HepG2 (cell line): ENCODE data around the gene LCE1E. TPM values are rescaled to one million over a fixed set of nuclear protein-coding genes. Genes with fewer than 3 reads are reported as not detected.

ENCODE experiments used
- ATAC-seq: fragments of 200-7000 bp; cut with Tn5 transposase; 3 replicates; pipeline ENCODE4 v1.9.1; 2020; ENCODE audit warnings: mild to moderate bottlenecking, moderate library complexity
- BruUV-seq: library from RNA; stranded (reverse); fragments of 400-500 nt; replicated peaks from 2 replicates; lab custom pipeline; 2021; lab: Mats Ljungman, UMichigan
- CTCF ChIA-PET: fragments of 300-600 bp; formaldehyde crosslinking; extraction: SDS; loops from one replicate; lab custom pipeline; 2021; ENCODE audit warnings: low total read pairs, inconsistent platforms, low intra/inter-chr PET ratio; lab: Yijun Ruan, JAX
- POLR2A ChIA-PET: fragments of 350-600 bp; sonication (Branson Sonifier 250); formaldehyde crosslinking; loops from one replicate; lab custom pipeline; 2020; ENCODE audit warnings: antibody characterized with exemption, inconsistent platforms; lab: Yijun Ruan, JAX
- DNase-seq: peaks from one replicate; pipeline ENCODE4 v3.0.0-alpha.2; 2015; ENCODE audit warnings: low spot score
- FAIRE-seq: peaks from 3 replicates; lab custom pipeline; 2011; peaks lifted over from hg19 to GRCh38; lab: Jason Lieb, UNC
- H2AFZ ChIP-seq: one replicate; pipeline ENCODE4 v1.6.1; 2011; ENCODE audit warnings: low read length, inconsistent platforms
- H3K27ac ChIP-seq: fragments of 300-600 bp; 3 replicates; pipeline ENCODE4 v1.8.0; 2011; ENCODE audit warnings: mixed run types, mild to moderate bottlenecking, mixed read lengths, low read length, inconsistent platforms; ENCODE audit not compliant: insufficient read depth; ENCODE audit errors: extremely low read length
- H3K27me3 ChIP-seq, 2 experiments: fragments of 200-600 bp in 1 of 2; 2 replicates in 1 of 2; 3 replicates in 1 of 2; pipeline versions ENCODE4 v1.6.0 to v1.8.0; 2011; ENCODE audit warnings: low read length in 2 of 2, mild to moderate bottlenecking in 2 of 2, moderate library complexity in 2 of 2, inconsistent platforms in 1 of 2; ENCODE audit not compliant: insufficient read depth in 2 of 2, control insufficient read depth in 1 of 2
- H3K36me3 ChIP-seq, 2 experiments: fragments of 200-600 bp in 1 of 2; replicated peaks in 1 of 2; 2 replicates in 1 of 2; 3 replicates in 1 of 2; pipeline versions ENCODE4 v1.5.1 to v1.8.0; 2011; ENCODE audit warnings: low read length in 2 of 2, inconsistent platforms in 1 of 2; ENCODE audit not compliant: insufficient read depth in 2 of 2, control insufficient read depth in 1 of 2
- H3K4me1 ChIP-seq: 2 replicates; pipeline ENCODE4 v1.5.1; 2012; ENCODE audit warnings: low read length, inconsistent platforms; ENCODE audit not compliant: insufficient read depth
- H3K4me2 ChIP-seq: 2 replicates; pipeline ENCODE4 v1.6.0; 2011; ENCODE audit warnings: low read depth, low read length, inconsistent platforms
- H3K4me3 ChIP-seq, 3 experiments: fragments of 200-600 bp in 1 of 3; sonication (generic), shearing (Covaris generic) in 1 of 3; replicated peaks in 1 of 3; 2 replicates each; pipeline ENCODE4 v1.5.1; 2011 to 2016; ENCODE audit warnings: low read length in 3 of 3, inconsistent platforms in 2 of 3, low read depth in 2 of 3, mild to moderate bottlenecking in 2 of 3, control low read depth in 1 of 3, mixed read lengths in 1 of 3; ENCODE audit not compliant: insufficient read depth in 1 of 3
- H3K79me2 ChIP-seq: one replicate; pipeline ENCODE4 v1.6.1; 2011; ENCODE audit warnings: low read length, inconsistent platforms; ENCODE audit not compliant: insufficient read depth
- H3K9ac ChIP-seq: 2 replicates; pipeline ENCODE4 v1.6.0; 2011; ENCODE audit warnings: mild to moderate bottlenecking, low read depth, low read length, inconsistent platforms; ENCODE audit not compliant: insufficient read depth
- H3K9me3 ChIP-seq: 2 replicates; pipeline ENCODE4 v1.5.1; 2012; ENCODE audit warnings: mild to moderate bottlenecking, low read length
- H4K20me1 ChIP-seq: 2 replicates; pipeline ENCODE4 v1.6.0; 2011; ENCODE audit warnings: inconsistent platforms, mild to moderate bottlenecking, low read length, moderate library complexity; ENCODE audit not compliant: insufficient read depth
- GABPA ChIP-seq, 2 experiments: IDR thresholded peaks; 2 replicates each; pipeline ENCODE4 v1.6.1; 2011 to 2016; ENCODE audit warnings: low read depth in 2 of 2, low read length in 1 of 2, missing biosample characterization in 1 of 2, missing genetic modification characterization in 1 of 2
- HNF1A ChIP-seq, 2 experiments: sonication (generic) in 1 of 2; formaldehyde crosslinking in 1 of 2; IDR thresholded peaks; 2 replicates each; pipeline versions ENCODE4 v1.4.0 to v1.6.1; 2016 to 2020; ENCODE audit warnings: borderline replicate concordance in 1 of 2, low read depth in 1 of 2, mild to moderate bottlenecking in 1 of 2, missing genetic modification reagents in 1 of 2
- HNF1B ChIP-seq: sonication (generic); formaldehyde crosslinking; IDR thresholded peaks from 2 replicates; pipeline ENCODE4 v1.5.1; 2020; ENCODE audit warnings: mild to moderate bottlenecking, moderate library complexity, missing genetic modification reagents
- MAF1 ChIP-seq: sonication (generic); formaldehyde crosslinking; IDR thresholded peaks from 2 replicates; pipeline ENCODE4 v1.5.0; 2020; ENCODE audit warnings: missing genetic modification reagents, borderline replicate concordance
- NR2C2 ChIP-seq: sonication (generic); formaldehyde crosslinking; IDR thresholded peaks from 2 replicates; pipeline ENCODE4 v1.4.0; 2020; ENCODE audit warnings: missing genetic modification reagents, mild to moderate bottlenecking, moderate library complexity, borderline replicate concordance
- NR2F6 ChIP-seq, 2 experiments: IDR thresholded peaks; 2 replicates each; pipeline ENCODE4 v1.6.1; 2016; ENCODE audit warnings: antibody characterized with exemption in 1 of 2, mild to moderate bottlenecking in 1 of 2
- SOX6 ChIP-seq, 2 experiments: fragments of 450-650 bp in 1 of 2; sonication (generic) in 1 of 2; formaldehyde crosslinking in 1 of 2; IDR thresholded peaks; 2 replicates each; pipeline versions ENCODE4 v1.4.0 to v1.6.1; 2017 to 2020; ENCODE audit warnings: antibody characterized with exemption in 1 of 2, mild to moderate bottlenecking in 1 of 2, missing genetic modification reagents in 1 of 2
- TARDBP ChIP-seq: sonication (generic); formaldehyde crosslinking; IDR thresholded peaks from 2 replicates; pipeline ENCODE4 v1.8.0; 2022; ENCODE audit warnings: mild to moderate bottlenecking, missing genetic modification reagents
- ZNF580 ChIP-seq: IDR thresholded peaks from 2 replicates; pipeline ENCODE4 v1.6.1; 2016; ENCODE audit warnings: low read depth, borderline replicate concordance
- WGBS: methylation state at CpG from one replicate; pipeline ENCODE4 v1.1.6; 2017; ENCODE audit warnings: low lambda C conversion rate; 5-methylcytosine and 5-hydroxymethylcytosine counted together
- in situ Hi-C: cut with HindIII; loops from 2 replicates; pipeline ENCODE4 v1.10.0; 2017; ENCODE audit warnings: low pct_unique_long_range_greater_than_20kb; ENCODE audit not compliant: extremely low pct_ligation_motif_present
- intact Hi-C: fragments of 100-400 bp; cut with micrococcal nuclease; formaldehyde crosslinking; loops from one replicate; pipeline ENCODE4 v1.10.0; 2022; ENCODE audit not compliant: unreplicated experiment
- polyA plus RNA-seq, 8 experiments: library from polyadenylated mRNA; depleted of rRNA in 3 of 8; stranded (reverse) in 7 of 8; unstranded in 1 of 8; fragments of >200 nt; fragmentation: Illumina TruSeq in 4 of 8; extraction: Trizol in 4 of 8; gene quantifications; 2 replicates each; pipeline versions ENCODE4 v1.2.1 to v1.2.3, GENCODE V29; 2011 to 2016; ENCODE audit warnings: low read depth in 4 of 8, missing spikeins in 1 of 8, mixed read lengths in 1 of 8; ENCODE audit not compliant: insufficient read depth in 1 of 8
- total RNA-seq, 5 experiments: library from RNA; depleted of rRNA; stranded (reverse); fragments of >200 nt; fragmentation: Illumina TruSeq; extraction: Trizol; gene quantifications; 2 replicates each; pipeline ENCODE4 v1.2.3, GENCODE V29; 2016; ENCODE audit warnings: low read depth in 1 of 5
- TF ChIP-seq, protein P1 (sequence below): IDR thresholded peaks from 2 replicates; pipeline ENCODE4 v1.4.0; 2020; ENCODE audit warnings: mild to moderate bottlenecking, missing genetic modification reagents

Gene LCE1E
- total and polyA plus RNA-seq, 2 of the 13 experiments (the other 11 are each of a cell fraction or from before 2014, with no cell fraction given) = 0.12 TPM; not detected in 1

DNA sequence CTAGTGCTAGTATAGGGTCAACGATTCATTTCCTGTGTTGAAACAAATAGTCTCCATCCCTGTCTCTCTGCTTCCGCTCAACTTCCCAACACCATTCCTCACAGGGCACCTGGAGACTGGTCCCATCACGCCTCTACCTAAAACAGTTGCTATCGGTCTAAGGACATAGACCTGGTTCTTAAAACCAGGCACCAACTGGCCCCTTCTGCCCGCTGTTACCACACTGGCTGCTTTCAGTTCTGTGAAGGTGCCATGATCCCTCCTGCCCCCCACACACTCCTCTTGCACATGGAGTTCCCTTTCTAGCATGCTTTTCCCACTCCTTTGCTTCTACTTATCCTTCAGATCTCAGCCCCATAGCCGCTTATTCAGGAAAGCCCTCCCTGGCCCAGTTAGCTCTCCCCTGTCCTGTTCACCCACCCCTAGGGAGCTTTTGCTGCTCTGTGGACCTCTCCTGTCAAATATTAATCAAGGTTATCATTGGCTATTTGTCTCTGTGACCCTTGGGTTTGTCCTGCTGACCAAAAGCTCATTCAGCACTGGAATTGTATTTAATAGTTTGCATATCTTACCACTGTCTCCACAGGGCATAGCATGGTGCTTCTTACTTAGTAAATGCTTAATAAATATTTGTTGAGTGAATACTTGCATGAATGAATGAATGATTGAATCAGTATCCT is 40.2 kb upstream of the LCE1E start:
- FAIRE-seq (peak; percentile 49), DNase-seq (peak; percentile 36), ATAC-seq (peak; percentile 90)
- Histone ChIP-seq H3K4me3 (no peak overlapping the region; a peak in 1 of 6 replicates), H3K79me2 (no peaks in the 10 kb centered on the region), H3K9ac (no peak overlapping the region), H2AFZ (no peak overlapping the region), H3K27me3 (no peaks in the 10 kb centered on the region), H3K9me3 (no peaks in the 10 kb centered on the region), H3K4me2 (peak overlapping the region; percentile 53), H4K20me1 (no peaks in the 10 kb centered on the region), H3K27ac (no peak overlapping the region), H3K36me3 (no peaks in the 10 kb centered on the region), H3K4me1 (peaks cover 27% of the 10 kb centered on the region)
- in situ Hi-C loops (no loop called here), intact Hi-C loops (no loop called here)
- BruUV-seq = no TSS peak
- ChIA-PET POLR2A (no interaction called here), CTCF (no interaction called here)
- 46% methylated on average over 6 of the region's 6 CpGs for WGBS
- TF ChIP-seq HNF1B = 0 out of 2 replicates have a peak, but pooled peaks have one; percentile 14
- TF ChIP-seq ZNF580 (CRISPR knock-in tag) = no peak
- TF ChIP-seq SOX6 (IDR thresholded peaks at IDR 0.05) = no peak
- peak; percentile 82 for TF ChIP-seq SOX6 (CRISPR knock-in tag; IDR thresholded peaks at IDR 0.05)
- peak; percentile 52; the same call in 1 of the 2 replicates for TF ChIP-seq NR2C2 (CRISPR knock-in tag)
- TF ChIP-seq TARDBP = no peak
- TF ChIP-seq NR2F6 (IDR thresholded peaks at IDR 0.05) = peak; percentile 72
- TF ChIP-seq NR2F6 (CRISPR knock-in tag; IDR thresholded peaks at IDR 0.05) = no peak
- TF ChIP-seq, protein P1, sequence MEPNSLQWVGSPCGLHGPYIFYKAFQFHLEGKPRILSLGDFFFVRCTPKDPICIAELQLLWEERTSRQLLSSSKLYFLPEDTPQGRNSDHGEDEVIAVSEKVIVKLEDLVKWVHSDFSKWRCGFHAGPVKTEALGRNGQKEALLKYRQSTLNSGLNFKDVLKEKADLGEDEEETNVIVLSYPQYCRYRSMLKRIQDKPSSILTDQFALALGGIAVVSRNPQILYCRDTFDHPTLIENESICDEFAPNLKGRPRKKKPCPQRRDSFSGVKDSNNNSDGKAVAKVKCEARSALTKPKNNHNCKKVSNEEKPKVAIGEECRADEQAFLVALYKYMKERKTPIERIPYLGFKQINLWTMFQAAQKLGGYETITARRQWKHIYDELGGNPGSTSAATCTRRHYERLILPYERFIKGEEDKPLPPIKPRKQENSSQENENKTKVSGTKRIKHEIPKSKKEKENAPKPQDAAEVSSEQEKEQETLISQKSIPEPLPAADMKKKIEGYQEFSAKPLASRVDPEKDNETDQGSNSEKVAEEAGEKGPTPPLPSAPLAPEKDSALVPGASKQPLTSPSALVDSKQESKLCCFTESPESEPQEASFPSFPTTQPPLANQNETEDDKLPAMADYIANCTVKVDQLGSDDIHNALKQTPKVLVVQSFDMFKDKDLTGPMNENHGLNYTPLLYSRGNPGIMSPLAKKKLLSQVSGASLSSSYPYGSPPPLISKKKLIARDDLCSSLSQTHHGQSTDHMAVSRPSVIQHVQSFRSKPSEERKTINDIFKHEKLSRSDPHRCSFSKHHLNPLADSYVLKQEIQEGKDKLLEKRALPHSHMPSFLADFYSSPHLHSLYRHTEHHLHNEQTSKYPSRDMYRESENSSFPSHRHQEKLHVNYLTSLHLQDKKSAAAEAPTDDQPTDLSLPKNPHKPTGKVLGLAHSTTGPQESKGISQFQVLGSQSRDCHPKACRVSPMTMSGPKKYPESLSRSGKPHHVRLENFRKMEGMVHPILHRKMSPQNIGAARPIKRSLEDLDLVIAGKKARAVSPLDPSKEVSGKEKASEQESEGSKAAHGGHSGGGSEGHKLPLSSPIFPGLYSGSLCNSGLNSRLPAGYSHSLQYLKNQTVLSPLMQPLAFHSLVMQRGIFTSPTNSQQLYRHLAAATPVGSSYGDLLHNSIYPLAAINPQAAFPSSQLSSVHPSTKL (CRISPR knock-in tag) = no peak
- peak; percentile 74 for TF ChIP-seq HNF1A (IDR thresholded peaks at IDR 0.05; ENCODE audit: low read depth)
- 0 out of 2 replicates have a peak, but pooled peaks have one; percentile 42 for TF ChIP-seq HNF1A (CRISPR knock-in tag; IDR thresholded peaks at IDR 0.05; ENCODE audit: borderline replicate concordance)
- no peak for TF ChIP-seq GABPA (IDR thresholded peaks at IDR 0.05; ENCODE audit: low read depth, low read length)
- peak; percentile 21; the same call in 1 of the 2 replicates for TF ChIP-seq GABPA (CRISPR knock-in tag; IDR thresholded peaks at IDR 0.05; ENCODE audit: low read depth)
- no peak for TF ChIP-seq MAF1 (CRISPR knock-in tag)
